GM12878 (cell line): ENCODE measurements around the gene ALDH1A2. TPM values are rescaled to one million over a fixed set of nuclear protein-coding genes. Genes with fewer than 3 reads are reported as not detected.

ENCODE experiments used
- ATAC-seq: fragments of 200-7000 bp; cut with Tn5 transposase; 3 replicates; pipeline ENCODE4 v1.9.1; 2020; ENCODE audit warnings: mild to moderate bottlenecking, moderate library complexity
- BruUV-seq: library from RNA; stranded (reverse); fragments of 400-500 nt; replicated peaks from 2 replicates; lab custom pipeline; 2021; lab: Mats Ljungman, UMichigan
- CTCF ChIA-PET: fragments of 300-600 bp; sonication (Branson Sonifier 250); formaldehyde crosslinking; extraction: SDS; loops from one replicate; lab custom pipeline; 2021; ENCODE audit warnings: inconsistent platforms; lab: Yijun Ruan, JAX
- POLR2A ChIA-PET: fragments of 350-600 bp; formaldehyde crosslinking; extraction: SDS; loops from one replicate; lab custom pipeline; 2021; ENCODE audit warnings: inconsistent platforms; lab: Charles Lee
- RAD21 ChIA-PET: fragments of 300-600 bp; sonication (Branson Sonifier 250); formaldehyde crosslinking; loops from one replicate; lab custom pipeline; 2023; ENCODE audit warnings: antibody characterized with exemption; ENCODE audit not compliant: unreplicated experiment; lab: Charles Lee
- SMC1A ChIA-PET: fragments of 300-600 bp; sonication (Branson Sonifier 250); formaldehyde crosslinking; loops from one replicate; lab custom pipeline; 2023; ENCODE audit not compliant: unreplicated experiment, uncharacterized antibody; lab: Charles Lee
- DNase-seq: peaks from one replicate; pipeline ENCODE4 v3.0.0-alpha.2; 2011; ENCODE audit warnings: low read depth, low spot score
- FAIRE-seq: peaks from 3 replicates; lab custom pipeline; 2011; peaks lifted over from hg19 to GRCh38; lab: Jason Lieb, UNC
- H2AFZ ChIP-seq: 2 replicates; pipeline ENCODE4 v1.6.0; 2011; ENCODE audit warnings: low read depth, low read length, control low read depth; ENCODE audit not compliant: control insufficient read depth
- H3K27ac ChIP-seq: 2 replicates; pipeline ENCODE4 v1.5.1; 2011; ENCODE audit warnings: control low read depth; ENCODE audit not compliant: control insufficient read depth, insufficient read depth
- H3K27me3 ChIP-seq, 2 experiments: replicated peaks in 1 of 2; 2 replicates each; pipeline versions ENCODE4 v1.6.0 to v1.6.1; 2011; ENCODE audit warnings: low read length in 1 of 2; ENCODE audit not compliant: control insufficient read depth in 2 of 2, insufficient read depth in 2 of 2
- H3K36me3 ChIP-seq, 2 experiments: 2 replicates each; pipeline ENCODE4 v1.5.1; 2011; ENCODE audit warnings: low read length in 1 of 2; ENCODE audit not compliant: control insufficient read depth in 2 of 2, insufficient read depth in 2 of 2
- H3K4me1 ChIP-seq: 2 replicates; pipeline ENCODE4 v1.6.1; 2011; ENCODE audit warnings: mild to moderate bottlenecking, low read length, moderate library complexity, mixed read lengths; ENCODE audit not compliant: control insufficient read depth, insufficient read depth
- H3K4me2 ChIP-seq: 2 replicates; pipeline ENCODE4 v1.6.0; 2011; ENCODE audit warnings: control low read depth; ENCODE audit not compliant: control insufficient read depth, insufficient read depth
- H3K4me3 ChIP-seq: fragments of 200-600 bp; sonication (generic); 2 replicates; pipeline ENCODE4 v1.5.1; 2016
- H3K79me2 ChIP-seq: 2 replicates; pipeline ENCODE4 v1.6.0; 2011; ENCODE audit warnings: low read length; ENCODE audit not compliant: control insufficient read depth, insufficient read depth
- H3K9ac ChIP-seq: 2 replicates; pipeline ENCODE4 v1.8.0; 2011; ENCODE audit warnings: low read length, control low read depth, mixed read lengths; ENCODE audit not compliant: control insufficient read depth, insufficient read depth
- H3K9me3 ChIP-seq: replicated peaks from 3 replicates; pipeline ENCODE4 v1.5.1; 2011; ENCODE audit warnings: mild to moderate bottlenecking, low read length; ENCODE audit not compliant: control insufficient read depth, insufficient read depth
- H4K20me1 ChIP-seq: 2 replicates; pipeline ENCODE4 v1.6.0; 2011; ENCODE audit not compliant: control insufficient read depth, insufficient read depth
- BCL11A ChIP-seq: IDR thresholded peaks from 2 replicates; pipeline ENCODE4 v1.6.1; 2011; ENCODE audit warnings: low read depth, low read length
- CHD4 ChIP-seq: fragments of 200-600 bp; sonication (generic); IDR thresholded peaks from 2 replicates; pipeline ENCODE4 v1.6.1; 2016; ENCODE audit warnings: mild to moderate bottlenecking
- EZH2 ChIP-seq: IDR thresholded peaks from 2 replicates; pipeline ENCODE4 v1.6.1; 2012; ENCODE audit warnings: low read depth, mild to moderate bottlenecking, control low read depth, inconsistent platforms, low read length, borderline replicate concordance; ENCODE audit not compliant: control insufficient read depth
- FOXK2 ChIP-seq: fragments of 450-650 bp; IDR thresholded peaks from 2 replicates; pipeline ENCODE4 v1.6.1; 2017; ENCODE audit warnings: mild to moderate bottlenecking, moderate library complexity
- HCFC1 ChIP-seq: fragments of 150-350 bp; IDR thresholded peaks from 2 replicates; pipeline ENCODE4 v1.6.1; 2014; ENCODE audit warnings: low read length
- HDAC2 ChIP-seq: fragments of 200-600 bp; sonication (generic); IDR thresholded peaks from 2 replicates; pipeline ENCODE4 v1.6.1; 2017
- HDAC6 ChIP-seq: fragments of 200-600 bp; sonication (generic); IDR thresholded peaks from one replicate; pipeline ENCODE4 v1.8.0; 2017; ENCODE audit warnings: antibody characterized with exemption; ENCODE audit not compliant: unreplicated experiment
- JUND ChIP-seq: IDR thresholded peaks from 2 replicates; pipeline ENCODE4 v1.6.1; 2012; ENCODE audit warnings: low read depth, mild to moderate bottlenecking, low read length, improper control_type of control experiment, moderate library complexity
- MTA3 ChIP-seq: IDR thresholded peaks from 2 replicates; pipeline ENCODE4 v1.6.1; 2012; ENCODE audit warnings: low read length, inconsistent platforms, borderline replicate concordance
- NFXL1 ChIP-seq: fragments of 450-650 bp; IDR thresholded peaks from 2 replicates; pipeline ENCODE4 v1.6.1; 2017; ENCODE audit warnings: antibody characterized with exemption, mild to moderate bottlenecking, borderline replicate concordance
- NRF1 ChIP-seq: conservative IDR thresholded peaks from 2 replicates; pipeline ENCODE4 v1.6.1; 2011; ENCODE audit warnings: mild to moderate bottlenecking, low read depth, low read length, improper control_type of control experiment
- SRF ChIP-seq, 2 experiments: IDR thresholded peaks; 2 replicates each; pipeline ENCODE4 v1.6.1; 2011; ENCODE audit warnings: low read depth in 2 of 2, low read length in 2 of 2, mild to moderate bottlenecking in 1 of 2, moderate library complexity in 1 of 2
- YBX1 ChIP-seq: fragments of 450-650 bp; IDR thresholded peaks from 2 replicates; pipeline ENCODE4 v1.6.1; 2016; ENCODE audit warnings: antibody characterized with exemption
- ZNF217 ChIP-seq: fragments of 450-650 bp; IDR thresholded peaks from 2 replicates; pipeline ENCODE4 v1.6.1; 2017; ENCODE audit warnings: antibody characterized with exemption, mild to moderate bottlenecking
- ZNF622 ChIP-seq: fragments of 450-650 bp; IDR thresholded peaks from 2 replicates; pipeline ENCODE4 v1.6.1; 2017; ENCODE audit warnings: mild to moderate bottlenecking, inconsistent platforms
- WGBS: methylation state at CpG from one replicate; pipeline ENCODE4 v1.1.6; 2016; ENCODE audit warnings: low lambda C conversion rate; ENCODE audit not compliant: insufficient replicate concordance, insufficient coverage; ENCODE audit errors: missing lambda C conversion rate; 5-methylcytosine and 5-hydroxymethylcytosine counted together
- in situ Hi-C: fragments of 300-500 bp; cut with MboI; formaldehyde crosslinking; loops from 9 replicates; pipeline ENCODE4 v1.14.3; 2018; ENCODE audit warnings: mixed read lengths
- intact Hi-C: fragments of 100-400 bp; cut with micrococcal nuclease; formaldehyde crosslinking; loops from one replicate; pipeline ENCODE4 v1.14.2; 2022; ENCODE audit not compliant: unreplicated experiment
- polyA plus RNA-seq, 11 experiments: library from polyadenylated mRNA; depleted of rRNA in 4 of 11; unstranded in 6 of 11; stranded (reverse) in 5 of 11; fragments of >200 nt; fragmentation: Nextera tagmentation in 4 of 11; fragmentation: Illumina TruSeq in 1 of 11; extraction: Ambion mirVana in 4 of 11; extraction: Trizol in 1 of 11; gene quantifications; 1 replicate in 1 of 11; 2 replicates in 10 of 11; pipeline versions ENCODE4 v1.2.1 to v1.2.3, GENCODE V29; 2011 to 2016; ENCODE audit warnings: inconsistent platforms in 2 of 11, missing spikeins in 2 of 11, low read depth in 1 of 11
- total RNA-seq, 4 experiments: library from RNA; depleted of rRNA in 3 of 4; stranded (reverse); fragments of >200 nt in 3 of 4; fragmentation: Illumina TruSeq in 1 of 4; extraction: Trizol in 1 of 4; gene quantifications; 2 replicates each; pipeline versions ENCODE4 v1.2.1 to v1.2.3, GENCODE V29; 2013 to 2021
- TF ChIP-seq, protein P1 (sequence below): fragments of 450-650 bp; IDR thresholded peaks from 2 replicates; pipeline ENCODE4 v1.6.1; 2017; ENCODE audit warnings: mild to moderate bottlenecking
- TF ChIP-seq, protein P2 (sequence below): IDR thresholded peaks from 2 replicates; pipeline ENCODE4 v1.6.1; 2011; ENCODE audit warnings: borderline replicate concordance, low read depth, mild to moderate bottlenecking, moderate library complexity, low read length; ENCODE audit not compliant: insufficient read depth, poor library complexity, severe bottlenecking
- TF ChIP-seq, protein P3 (sequence below): fragments of 450-650 bp; IDR thresholded peaks from 2 replicates; pipeline ENCODE4 v1.6.1; 2017; ENCODE audit warnings: mild to moderate bottlenecking, low read depth, inconsistent platforms; ENCODE audit not compliant: poor library complexity, severe bottlenecking

Gene ALDH1A2
- total and polyA plus RNA-seq, 10 of the 15 experiments (the other 5 are each of a cell fraction or from before 2014, with no cell fraction given): 0.06 to 0.92 (median 0.18) TPM; not detected in 5

DNA sequence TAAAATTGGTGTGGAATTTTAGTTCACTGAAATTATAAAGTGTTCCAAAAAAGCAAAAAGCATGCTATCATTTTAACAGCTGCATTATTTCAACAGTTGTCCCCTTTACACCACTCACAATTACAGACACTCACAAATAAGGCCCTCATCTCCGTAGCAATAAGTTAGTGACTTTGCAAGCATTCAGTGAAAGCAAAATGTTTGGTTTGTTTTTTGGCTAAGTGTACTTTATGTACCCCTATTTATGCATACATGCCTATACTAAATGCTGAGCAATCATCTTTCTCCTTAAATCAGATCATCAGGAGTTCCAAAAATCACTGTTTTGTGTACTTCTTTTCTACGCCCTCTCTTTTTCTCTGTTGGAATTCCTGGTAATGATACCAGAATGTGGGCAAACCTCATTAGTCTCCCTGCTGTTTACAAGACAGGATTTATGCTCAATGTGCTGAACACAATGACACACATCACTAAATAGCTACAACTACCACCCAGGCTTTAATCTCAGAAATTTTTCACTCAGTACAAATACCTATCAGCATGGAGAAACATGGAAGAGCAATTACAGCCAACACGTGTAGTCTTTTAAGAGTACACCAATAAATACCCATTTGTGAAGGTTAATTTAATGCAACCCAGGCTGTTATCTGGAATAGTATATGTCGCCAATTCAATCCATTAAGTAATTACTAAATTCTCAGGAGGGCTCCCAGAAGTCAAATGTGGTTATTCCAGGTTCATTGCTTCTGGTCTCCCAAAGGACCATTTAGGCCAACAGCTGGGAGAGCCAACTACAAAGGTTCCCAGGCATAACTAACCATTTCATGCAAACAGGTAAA lies 12.0 kb downstream of the ALDH1A2 start:
- no peak overlapping the region for H3K4me2 ChIP-seq
- H3K9ac ChIP-seq: no peak overlapping the region
- no TSS peak for BruUV-seq
- no peaks in the 10 kb centered on the region for H3K9me3 ChIP-seq
- ATAC-seq (no peak), DNase-seq (no peak), FAIRE-seq (no peak)
- in situ Hi-C loops (no loop called here), intact Hi-C loops (no loop called here)
- POLR2A ChIA-PET: no interaction called here
- no peak overlapping the region for H3K4me3 ChIP-seq
- CTCF ChIA-PET: no interaction called here
- H3K27ac ChIP-seq: no peak overlapping the region
- H3K4me1 ChIP-seq: no peaks in the 10 kb centered on the region
- H4K20me1 ChIP-seq: no peaks in the 10 kb centered on the region
- SMC1A ChIA-PET: no interaction called here
- H3K79me2 ChIP-seq: no peaks in the 10 kb centered on the region
- WGBS: 26% methylated on average over 4 of the region's 4 CpGs
- TF ChIP-seq, protein P1, sequence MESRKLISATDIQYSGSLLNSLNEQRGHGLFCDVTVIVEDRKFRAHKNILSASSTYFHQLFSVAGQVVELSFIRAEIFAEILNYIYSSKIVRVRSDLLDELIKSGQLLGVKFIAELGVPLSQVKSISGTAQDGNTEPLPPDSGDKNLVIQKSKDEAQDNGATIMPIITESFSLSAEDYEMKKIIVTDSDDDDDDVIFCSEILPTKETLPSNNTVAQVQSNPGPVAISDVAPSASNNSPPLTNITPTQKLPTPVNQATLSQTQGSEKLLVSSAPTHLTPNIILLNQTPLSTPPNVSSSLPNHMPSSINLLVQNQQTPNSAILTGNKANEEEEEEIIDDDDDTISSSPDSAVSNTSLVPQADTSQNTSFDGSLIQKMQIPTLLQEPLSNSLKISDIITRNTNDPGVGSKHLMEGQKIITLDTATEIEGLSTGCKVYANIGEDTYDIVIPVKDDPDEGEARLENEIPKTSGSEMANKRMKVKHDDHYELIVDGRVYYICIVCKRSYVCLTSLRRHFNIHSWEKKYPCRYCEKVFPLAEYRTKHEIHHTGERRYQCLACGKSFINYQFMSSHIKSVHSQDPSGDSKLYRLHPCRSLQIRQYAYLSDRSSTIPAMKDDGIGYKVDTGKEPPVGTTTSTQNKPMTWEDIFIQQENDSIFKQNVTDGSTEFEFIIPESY: no peak
- TF ChIP-seq ZNF622 (no peak), MTA3 (no peak), JUND (no peak), SRF (IDR thresholded peaks at IDR 0.05; ENCODE audit: low read depth in 2 of 2, low read length in 2 of 2) (no peak), NRF1 (no peak), YBX1 (no peak), NFXL1 (no peak), HCFC1 (no peak), HDAC2 (no peak), EZH2 (no peak), ZNF217 (no peak), FOXK2 (no peak), CHD4 (no peak), HDAC6 (no peak), BCL11A (no peak)
- TF ChIP-seq, protein P2, sequence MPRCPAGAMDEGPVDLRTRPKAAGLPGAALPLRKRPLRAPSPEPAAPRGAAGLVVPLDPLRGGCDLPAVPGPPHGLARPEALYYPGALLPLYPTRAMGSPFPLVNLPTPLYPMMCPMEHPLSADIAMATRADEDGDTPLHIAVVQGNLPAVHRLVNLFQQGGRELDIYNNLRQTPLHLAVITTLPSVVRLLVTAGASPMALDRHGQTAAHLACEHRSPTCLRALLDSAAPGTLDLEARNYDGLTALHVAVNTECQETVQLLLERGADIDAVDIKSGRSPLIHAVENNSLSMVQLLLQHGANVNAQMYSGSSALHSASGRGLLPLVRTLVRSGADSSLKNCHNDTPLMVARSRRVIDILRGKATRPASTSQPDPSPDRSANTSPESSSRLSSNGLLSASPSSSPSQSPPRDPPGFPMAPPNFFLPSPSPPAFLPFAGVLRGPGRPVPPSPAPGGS: no peak
- TF ChIP-seq, protein P3, sequence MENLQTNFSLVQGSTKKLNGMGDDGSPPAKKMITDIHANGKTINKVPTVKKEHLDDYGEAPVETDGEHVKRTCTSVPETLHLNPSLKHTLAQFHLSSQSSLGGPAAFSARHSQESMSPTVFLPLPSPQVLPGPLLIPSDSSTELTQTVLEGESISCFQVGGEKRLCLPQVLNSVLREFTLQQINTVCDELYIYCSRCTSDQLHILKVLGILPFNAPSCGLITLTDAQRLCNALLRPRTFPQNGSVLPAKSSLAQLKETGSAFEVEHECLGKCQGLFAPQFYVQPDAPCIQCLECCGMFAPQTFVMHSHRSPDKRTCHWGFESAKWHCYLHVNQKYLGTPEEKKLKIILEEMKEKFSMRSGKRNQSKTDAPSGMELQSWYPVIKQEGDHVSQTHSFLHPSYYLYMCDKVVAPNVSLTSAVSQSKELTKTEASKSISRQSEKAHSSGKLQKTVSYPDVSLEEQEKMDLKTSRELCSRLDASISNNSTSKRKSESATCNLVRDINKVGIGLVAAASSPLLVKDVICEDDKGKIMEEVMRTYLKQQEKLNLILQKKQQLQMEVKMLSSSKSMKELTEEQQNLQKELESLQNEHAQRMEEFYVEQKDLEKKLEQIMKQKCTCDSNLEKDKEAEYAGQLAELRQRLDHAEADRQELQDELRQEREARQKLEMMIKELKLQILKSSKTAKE: no peak
- RAD21 ChIA-PET: no interaction called here
- no peaks in the 10 kb centered on the region; a peak in 1 of 4 replicates for H3K27me3 ChIP-seq
- H2AFZ ChIP-seq: no peak overlapping the region
- H3K36me3 ChIP-seq: no peaks in the 10 kb centered on the region
